Measurements from ENCODE around the gene TNN. TPM values are rescaled to one million over a fixed set of nuclear protein-coding genes. Genes with fewer than 3 reads are reported as not detected.

TNN gene
- total RNA-seq, 1 experiment from 2014 or later, result 0.11 TPM

DNA sequence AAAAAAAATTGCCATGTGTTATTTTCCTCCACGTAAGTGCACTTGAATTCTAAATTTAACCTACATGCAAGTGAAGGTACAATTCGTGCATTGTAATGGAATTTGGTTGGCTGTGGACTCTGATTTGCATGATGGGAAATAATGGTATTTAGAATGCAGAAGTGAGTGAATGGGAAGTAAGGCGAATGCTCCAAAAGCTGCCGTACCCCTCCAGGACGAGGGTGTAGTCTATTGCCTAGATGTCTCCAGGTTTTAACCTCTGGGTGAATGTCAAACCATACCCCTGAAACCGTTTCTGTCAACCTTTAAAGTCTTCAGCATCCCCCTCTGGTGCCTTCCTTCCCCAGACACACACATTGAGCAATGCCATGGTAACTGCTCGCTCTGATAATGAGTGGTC lies 80.4 kb downstream of the TNN start:
- peaks cover 37 to 38% of the 10 kb centered on the region in 2 experiments for H3K4me1 Mint-ChIP-seq
- Histone ChIP-seq H2AK5ac (ENCODE audit: insufficient read length, low read length) (no peak overlapping the region), H3K79me1 (ENCODE audit: insufficient read depth, low read depth, low read length, poor library complexity, severe bottlenecking) (no peaks in the 10 kb centered on the region), H3K14ac (ENCODE audit: insufficient read depth, low read length) (no peak overlapping the region), H3K27me3 (ENCODE audit: insufficient read depth, low read length) (no peaks in the 10 kb centered on the region; the same call in 1 of the 2 replicates), H2BK120ac (ENCODE audit: low read depth, low read length, poor library complexity, severe bottlenecking) (no peak overlapping the region), H4K5ac (ENCODE audit: insufficient read length, low read depth, low read length) (no peak overlapping the region), H3K9ac (ENCODE audit: extremely low read depth, insufficient read length, low read length) (no peak overlapping the region), H4K20me1 (ENCODE audit: control insufficient read depth, insufficient read depth, insufficient read length) (no peaks in the 10 kb centered on the region), H3K9me3 (ENCODE audit: control insufficient read depth, low read depth, low read length) (no peaks in the 10 kb centered on the region), H3K23ac (ENCODE audit: insufficient read length, low read depth, low read length) (no peak overlapping the region), H3K56ac (ENCODE audit: insufficient read length, low read depth, low read length) (no peak overlapping the region), H3K23me2 (ENCODE audit: insufficient read length, low read depth, low read length, poor library complexity, severe bottlenecking) (peaks cover 2% of the 10 kb centered on the region), H4K91ac (ENCODE audit: insufficient read length, low read depth, low read length) (no peak overlapping the region), H2AFZ (ENCODE audit: low read length) (no peak overlapping the region), H3K4me2 (ENCODE audit: insufficient read depth, insufficient read length, low read length) (no peak overlapping the region), H2BK15ac (ENCODE audit: low read depth, low read length) (no peak overlapping the region), H3K4ac (ENCODE audit: low read depth, low read length) (no peak overlapping the region), H2BK20ac (ENCODE audit: low read depth, low read length, poor library complexity, severe bottlenecking) (no peak overlapping the region), H3K79me2 (ENCODE audit: insufficient read depth, low read length) (no peaks in the 10 kb centered on the region), H3T11ph (ENCODE audit: low read length) (no peak overlapping the region), H3K4me1 (ENCODE audit: insufficient read depth, low read length) (no peaks in the 10 kb centered on the region), H3K18ac (ENCODE audit: insufficient read length, low read depth, low read length) (no peak overlapping the region), H3K27ac (ENCODE audit: insufficient read length, low read depth, low read length) (no peak overlapping the region), H4K8ac (replicated peaks; ENCODE audit: insufficient read length, low read depth, low read length) (no peak overlapping the region), H2BK12ac (ENCODE audit: insufficient read length, low read depth, low read length) (no peak overlapping the region), H2BK5ac (ENCODE audit: insufficient read length, low read length) (no peak overlapping the region)
- no peak overlapping the region for H3K4me3 Mint-ChIP-seq
- DNase-seq, result no peak
- no peaks in the 10 kb centered on the region; a peak in 4 of 5 replicates for H3K9me3 Mint-ChIP-seq
- TF ChIP-seq, protein P1, sequence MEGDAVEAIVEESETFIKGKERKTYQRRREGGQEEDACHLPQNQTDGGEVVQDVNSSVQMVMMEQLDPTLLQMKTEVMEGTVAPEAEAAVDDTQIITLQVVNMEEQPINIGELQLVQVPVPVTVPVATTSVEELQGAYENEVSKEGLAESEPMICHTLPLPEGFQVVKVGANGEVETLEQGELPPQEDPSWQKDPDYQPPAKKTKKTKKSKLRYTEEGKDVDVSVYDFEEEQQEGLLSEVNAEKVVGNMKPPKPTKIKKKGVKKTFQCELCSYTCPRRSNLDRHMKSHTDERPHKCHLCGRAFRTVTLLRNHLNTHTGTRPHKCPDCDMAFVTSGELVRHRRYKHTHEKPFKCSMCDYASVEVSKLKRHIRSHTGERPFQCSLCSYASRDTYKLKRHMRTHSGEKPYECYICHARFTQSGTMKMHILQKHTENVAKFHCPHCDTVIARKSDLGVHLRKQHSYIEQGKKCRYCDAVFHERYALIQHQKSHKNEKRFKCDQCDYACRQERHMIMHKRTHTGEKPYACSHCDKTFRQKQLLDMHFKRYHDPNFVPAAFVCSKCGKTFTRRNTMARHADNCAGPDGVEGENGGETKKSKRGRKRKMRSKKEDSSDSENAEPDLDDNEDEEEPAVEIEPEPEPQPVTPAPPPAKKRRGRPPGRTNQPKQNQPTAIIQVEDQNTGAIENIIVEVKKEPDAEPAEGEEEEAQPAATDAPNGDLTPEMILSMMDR (conservative IDR thresholded peaks at IDR 0.05), result no peak
- H3K36me3 Mint-ChIP-seq (ENCODE audit: insufficient read depth in 1 of 3, low read depth in 3 of 3), result no peaks in the 10 kb centered on the region; a peak in 2 of 7 replicates
- H3K27ac Mint-ChIP-seq, result no peak overlapping the region
- WGBS (ENCODE audit: extremely low coverage, insufficient read length, low lambda C conversion rate), result no CpG with 5 or more reads among the region's 7 CpGs
- H3K27me3 Mint-ChIP-seq (ENCODE audit: low read depth), result peaks cover 38% of the 10 kb centered on the region
